Vagina (tissue), 2 donors: ENCODE measurements around the gene ANKLE1.

ENCODE experiments used
- POLR2A ChIP-seq, 2 donors: fragments of 450-650 bp; IDR thresholded peaks; one replicate each; pipeline ENCODE4 v1.6.1; 2017; ENCODE audit warnings: antibody characterized with exemption in 2 of 2, mild to moderate bottlenecking in 2 of 2, moderate library complexity in 2 of 2
- POLR2AphosphoS5 ChIP-seq, 2 donors: sonication (generic); formaldehyde crosslinking; IDR thresholded peaks; one replicate each; pipeline ENCODE4 v1.9.0; 2017; ENCODE audit warnings: antibody characterized with exemption in 2 of 2, mild to moderate bottlenecking in 2 of 2, low read depth in 1 of 2; ENCODE audit not compliant: insufficient read depth in 1 of 2
- TF ChIP-seq, protein P1 (sequence below), 3 experiments: fragments of 450-650 bp in 2 of 3; fragments of 200-600 bp in 1 of 3; sonication (generic) in 1 of 3; IDR thresholded peaks; one replicate each; pipeline ENCODE4 v1.5.1; 2017 to 2019; ENCODE audit warnings: antibody characterized with exemption in 3 of 3, mild to moderate bottlenecking in 2 of 3, moderate library complexity in 2 of 3

DNA sequence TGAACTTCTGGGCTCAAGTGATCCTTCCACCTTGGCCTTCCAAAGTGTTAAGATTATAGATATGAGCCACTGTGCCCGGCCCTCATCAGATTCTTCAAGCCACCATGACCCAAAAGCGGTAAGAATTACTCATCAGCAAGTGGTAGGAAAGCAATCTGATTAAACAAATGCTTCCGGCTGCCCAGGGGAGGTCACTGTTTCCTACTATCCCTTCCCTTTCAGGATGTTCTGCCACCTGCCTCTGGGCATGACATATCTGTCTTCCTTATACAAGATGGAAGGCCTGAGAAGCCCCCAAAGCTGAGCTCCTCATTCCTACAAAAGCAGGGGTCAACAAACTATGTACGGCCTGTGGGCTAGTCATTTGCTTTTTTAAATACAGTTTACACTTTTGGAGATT is 14.6 kb downstream of the ANKLE1 start:
- TF ChIP-seq, protein P1, sequence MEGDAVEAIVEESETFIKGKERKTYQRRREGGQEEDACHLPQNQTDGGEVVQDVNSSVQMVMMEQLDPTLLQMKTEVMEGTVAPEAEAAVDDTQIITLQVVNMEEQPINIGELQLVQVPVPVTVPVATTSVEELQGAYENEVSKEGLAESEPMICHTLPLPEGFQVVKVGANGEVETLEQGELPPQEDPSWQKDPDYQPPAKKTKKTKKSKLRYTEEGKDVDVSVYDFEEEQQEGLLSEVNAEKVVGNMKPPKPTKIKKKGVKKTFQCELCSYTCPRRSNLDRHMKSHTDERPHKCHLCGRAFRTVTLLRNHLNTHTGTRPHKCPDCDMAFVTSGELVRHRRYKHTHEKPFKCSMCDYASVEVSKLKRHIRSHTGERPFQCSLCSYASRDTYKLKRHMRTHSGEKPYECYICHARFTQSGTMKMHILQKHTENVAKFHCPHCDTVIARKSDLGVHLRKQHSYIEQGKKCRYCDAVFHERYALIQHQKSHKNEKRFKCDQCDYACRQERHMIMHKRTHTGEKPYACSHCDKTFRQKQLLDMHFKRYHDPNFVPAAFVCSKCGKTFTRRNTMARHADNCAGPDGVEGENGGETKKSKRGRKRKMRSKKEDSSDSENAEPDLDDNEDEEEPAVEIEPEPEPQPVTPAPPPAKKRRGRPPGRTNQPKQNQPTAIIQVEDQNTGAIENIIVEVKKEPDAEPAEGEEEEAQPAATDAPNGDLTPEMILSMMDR (IDR thresholded peaks at IDR 0.05): no peak
- TF ChIP-seq POLR2A (IDR thresholded peaks at IDR 0.05) (no peak), POLR2AphosphoS5 (IDR thresholded peaks at IDR 0.05; ENCODE audit: insufficient read depth in 1 of 2, low read depth in 1 of 2) (no peak)
